GM19035 (cell line): ENCODE results near the gene OTOGL.

Experiments
- ATAC-seq: cut with Tn5 transposase; IDR thresholded peaks from one replicate; pipeline ENCODE4 v1.9.1; 2021; ENCODE audit not compliant: unreplicated experiment

The OTOGL gene

DNA sequence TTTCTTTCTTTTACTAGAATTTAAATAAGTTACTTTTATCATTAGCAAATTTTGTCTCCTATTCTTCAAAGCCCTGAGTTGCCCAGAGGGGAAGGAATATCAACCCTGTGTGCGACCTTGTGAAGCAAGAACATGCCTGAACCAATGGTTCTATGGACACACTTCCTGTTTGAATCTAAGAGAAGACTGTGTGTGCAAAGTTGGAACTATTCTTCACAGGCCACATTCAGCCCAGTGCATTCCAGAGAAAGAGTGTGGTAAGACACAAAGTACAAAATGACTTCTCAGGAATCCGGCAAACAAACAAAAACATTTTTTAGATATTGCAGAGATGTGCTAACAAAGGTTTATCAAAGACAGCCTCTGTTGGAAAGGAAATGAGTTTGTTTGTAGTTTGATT lies 253.9 kb downstream of the OTOGL start:
- ATAC-seq, result no peak

DNA sequence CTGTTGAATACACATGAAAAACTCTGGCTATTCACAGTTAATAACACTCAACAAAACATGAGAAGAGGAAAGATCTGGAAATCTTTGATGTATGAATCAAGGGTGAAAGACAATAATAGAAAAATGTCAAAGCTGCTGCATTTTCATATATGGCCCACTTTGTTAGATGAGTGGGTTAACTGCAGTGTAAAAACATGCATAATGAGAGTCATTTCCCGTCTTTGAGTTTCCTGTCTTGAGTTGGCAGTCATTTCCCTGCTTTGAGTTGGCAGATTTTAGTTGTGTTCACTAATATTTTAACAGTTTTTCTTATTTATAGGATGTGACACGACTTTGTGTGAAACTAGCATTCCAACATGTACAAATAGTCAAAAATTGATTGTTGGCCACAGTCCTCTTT lies 256.8 kb downstream of the OTOGL start:
- ATAC-seq, result no peak

DNA sequence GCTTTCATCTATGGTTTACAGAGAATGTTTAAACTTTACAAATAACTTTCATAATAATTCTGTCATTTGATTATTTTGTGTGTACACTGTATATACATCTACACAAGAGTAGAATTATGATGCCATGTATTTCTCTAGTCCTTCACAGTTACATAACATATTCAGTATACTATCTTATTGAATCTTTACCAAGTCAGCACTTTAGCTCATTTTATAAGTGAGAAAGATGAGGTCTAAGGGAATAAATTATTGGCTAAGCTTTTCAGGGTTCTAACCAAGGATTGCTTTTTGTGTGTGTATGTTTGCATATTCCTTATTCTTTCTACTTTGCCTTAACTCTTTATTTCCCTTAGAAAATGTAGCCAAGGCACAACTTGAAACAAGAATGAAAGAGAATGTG lies 260.4 kb downstream of the OTOGL start:
- no peak for ATAC-seq

DNA sequence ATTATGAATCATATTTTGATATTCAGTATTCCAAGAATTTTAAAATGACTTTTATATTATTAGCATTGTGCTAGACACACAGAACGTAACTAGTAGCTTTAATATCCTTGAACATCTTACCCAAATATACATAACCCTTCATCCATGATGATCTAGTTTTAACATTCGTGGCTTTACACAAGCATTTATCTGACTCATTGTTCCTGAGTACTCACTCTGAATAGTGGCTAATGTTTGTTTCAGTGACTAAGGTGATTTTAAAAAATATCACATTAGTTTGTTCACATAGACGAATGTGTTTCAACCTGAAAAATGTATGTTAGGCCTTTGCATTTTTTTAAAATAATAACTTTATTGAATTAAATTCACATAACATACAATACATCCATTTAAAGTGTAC lies 264.7 kb downstream of the OTOGL start:
- ATAC-seq, result no peak

DNA sequence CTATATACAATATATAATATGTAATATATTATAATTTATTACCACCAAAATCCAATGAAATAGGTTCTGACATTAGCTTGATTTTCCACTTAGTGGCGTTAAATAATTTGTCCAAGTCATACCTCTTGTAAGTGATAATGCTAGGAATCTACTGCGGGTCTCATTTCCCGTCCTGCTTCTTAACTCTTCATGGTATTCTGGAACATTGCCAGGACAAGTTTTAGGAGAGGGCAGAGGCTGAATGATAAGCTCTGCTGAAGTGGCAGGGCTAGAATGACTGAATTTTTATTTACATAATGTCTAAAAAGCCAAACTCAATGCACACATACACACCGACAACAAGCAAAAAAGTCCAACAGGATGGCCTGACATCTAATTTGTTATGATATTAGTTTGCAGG lies 274.3 kb downstream of the OTOGL start:
- ATAC-seq, result no peak

DNA sequence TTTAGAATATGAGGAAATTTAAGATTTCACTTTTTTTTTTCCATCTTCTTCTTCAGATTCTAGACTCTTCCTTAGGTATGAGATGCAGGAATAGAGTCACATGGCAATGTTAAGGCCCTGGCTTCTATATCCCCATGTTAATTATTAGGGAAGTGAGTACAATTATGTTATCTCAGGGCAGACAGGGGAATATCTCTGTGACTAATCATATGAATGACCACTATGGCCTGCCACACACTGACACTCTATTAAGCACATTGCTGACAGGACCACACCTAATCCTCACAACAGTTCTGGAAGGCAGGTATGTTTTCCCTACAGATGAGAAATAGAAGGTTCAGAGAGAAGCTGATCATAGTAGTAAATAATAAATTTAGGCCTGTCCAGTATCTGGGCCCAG lies 275.3 kb downstream of the OTOGL start:
- no peak for ATAC-seq

DNA sequence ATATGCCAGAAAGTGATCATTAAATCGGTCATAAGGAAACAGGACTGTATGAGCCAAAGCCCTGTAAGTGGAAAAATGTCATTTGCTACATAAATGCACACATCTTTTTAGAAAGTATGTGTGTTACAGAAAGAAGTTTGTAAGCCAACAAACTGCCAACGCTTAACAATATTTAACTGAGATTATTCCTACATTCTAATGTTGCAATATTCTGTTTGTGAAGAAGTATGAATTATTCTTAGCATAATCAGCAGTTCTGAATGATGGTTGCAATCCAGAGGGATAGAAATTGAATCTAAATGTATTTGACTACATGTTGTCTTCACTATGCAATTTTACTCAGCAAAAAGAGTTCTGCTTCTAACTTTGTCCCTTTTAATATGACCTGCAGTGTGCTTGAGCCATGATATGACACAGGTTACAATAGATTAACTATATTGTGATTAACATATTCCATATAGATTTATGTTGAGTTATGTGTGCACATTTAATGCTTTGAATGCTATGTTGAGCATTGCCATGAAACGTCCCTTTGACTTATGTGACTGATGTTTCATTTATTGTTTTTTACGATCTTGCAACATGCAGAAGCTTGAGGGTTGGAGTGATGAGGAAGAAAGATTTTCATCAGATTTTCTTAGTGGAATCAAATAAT lies 277.9 kb downstream of the OTOGL start:
- no peak for ATAC-seq

DNA sequence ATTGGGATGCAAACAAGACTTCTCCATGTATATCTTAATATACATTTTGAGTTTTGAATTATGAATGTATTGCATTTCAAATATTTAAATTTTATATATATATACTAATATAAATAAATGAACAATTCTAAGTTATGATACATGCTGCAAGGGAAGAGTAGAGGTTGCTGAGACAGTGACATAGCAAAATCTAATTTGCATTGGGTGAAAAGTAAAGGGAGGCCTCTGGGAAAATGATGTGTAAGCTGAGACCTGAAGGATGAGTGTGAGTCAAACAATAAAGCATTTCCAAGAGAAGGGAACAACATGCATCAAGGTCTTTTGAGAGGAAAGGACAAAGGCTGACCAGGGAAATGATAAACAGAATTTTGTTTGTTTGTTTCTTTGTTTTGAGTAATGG lies 281.8 kb downstream of the OTOGL start:
- ATAC-seq, result no peak

DNA sequence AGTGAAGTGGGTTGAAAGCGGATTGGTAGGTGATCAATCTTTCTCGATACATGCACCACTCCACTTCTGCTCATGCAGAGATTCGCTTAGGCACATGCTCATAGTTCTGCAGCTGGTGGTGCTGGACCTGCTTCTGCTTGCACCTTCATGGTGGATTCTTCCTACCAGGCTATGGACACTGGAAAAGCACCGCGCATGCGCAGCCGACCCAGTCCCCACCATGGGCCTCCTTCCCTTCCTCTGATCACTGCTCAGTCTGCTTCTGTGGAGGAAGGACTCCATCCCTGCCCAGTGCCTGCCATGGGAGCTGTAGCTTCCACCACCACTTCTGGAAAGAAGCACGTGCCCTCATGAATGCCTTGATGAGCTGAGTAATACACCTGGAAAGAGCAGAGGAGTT lies 282.9 kb downstream of the OTOGL start:
- ATAC-seq, result no peak

DNA sequence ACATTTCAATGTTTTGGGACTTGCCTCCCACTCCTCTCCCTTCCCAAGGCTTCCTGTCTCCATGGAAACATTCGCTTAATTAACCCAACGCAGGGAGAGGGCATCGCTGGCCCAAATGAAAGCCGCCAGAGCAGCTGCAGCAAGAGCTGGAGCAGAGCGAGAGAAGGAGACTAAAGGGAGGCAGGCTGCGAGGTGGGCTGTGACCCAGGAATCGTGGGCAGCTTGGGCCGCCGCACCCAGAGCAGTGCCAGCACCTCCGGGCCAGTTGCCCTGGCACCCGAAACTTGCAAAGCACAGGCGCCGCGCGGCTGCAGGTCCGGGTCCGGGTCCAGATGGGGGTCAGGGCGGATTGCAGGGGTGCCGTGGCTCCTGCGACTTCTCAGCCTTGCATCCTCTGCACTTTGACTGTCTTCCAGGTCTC lies 301.2 kb downstream of the OTOGL start:
- ATAC-seq, result no peak

DNA sequence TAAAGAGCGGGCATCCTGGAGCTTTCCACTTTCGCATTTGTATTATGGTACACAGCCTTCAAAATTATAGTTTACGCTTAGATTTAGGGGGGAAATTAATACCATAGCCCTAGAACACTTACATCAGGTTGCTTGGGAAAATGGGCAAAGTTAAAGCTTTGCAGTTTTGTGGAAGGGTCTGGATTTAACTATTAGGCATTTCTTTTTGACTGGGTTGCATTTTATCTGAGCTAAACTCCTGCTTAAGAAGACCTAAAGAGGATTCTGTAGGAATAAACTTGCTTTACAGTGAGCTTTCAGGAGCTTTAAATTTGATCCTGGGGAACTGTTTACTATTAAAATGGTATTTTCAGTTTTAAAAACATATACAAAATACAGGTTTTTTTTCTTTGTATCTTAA lies 301.9 kb downstream of the OTOGL start:
- no peak for ATAC-seq

DNA sequence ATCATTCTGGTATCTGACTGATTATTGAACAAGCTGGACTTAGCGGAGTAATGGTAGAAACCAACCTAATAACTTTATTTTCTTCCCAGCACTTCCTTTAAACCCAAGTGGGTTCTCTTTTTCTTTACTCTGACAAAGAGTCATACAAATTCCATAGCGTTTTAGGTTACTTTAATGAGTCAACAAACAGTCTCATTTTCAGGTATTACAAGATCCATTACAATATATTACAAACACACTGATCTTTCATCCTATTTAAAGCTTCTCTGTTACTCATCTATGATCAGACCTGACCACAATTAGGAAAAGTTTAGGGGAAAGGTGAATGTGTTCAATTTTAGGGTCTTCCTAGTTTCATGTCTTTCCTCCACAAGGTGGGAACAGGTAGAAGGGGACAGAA lies 305.3 kb downstream of the OTOGL start:
- no peak for ATAC-seq

DNA sequence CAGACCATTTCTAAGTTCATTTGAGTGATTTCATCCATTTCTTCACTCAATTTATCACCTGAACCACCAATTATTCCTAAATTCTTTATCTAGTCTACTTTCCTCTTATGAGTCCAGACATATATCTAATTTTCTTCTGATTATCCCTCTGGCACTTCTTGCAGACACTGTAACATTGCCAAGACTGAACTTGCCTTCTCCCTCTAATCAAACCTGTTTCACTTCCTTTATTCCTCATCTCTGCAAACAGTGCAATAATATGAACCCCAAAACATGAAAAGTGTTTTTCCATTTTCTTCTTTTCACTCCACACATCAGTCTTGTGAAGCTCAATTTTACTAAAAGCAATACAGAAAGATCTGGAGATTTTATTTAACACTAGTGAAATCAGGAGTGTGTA lies 306.9 kb downstream of the OTOGL start:
- ATAC-seq, result no peak

DNA sequence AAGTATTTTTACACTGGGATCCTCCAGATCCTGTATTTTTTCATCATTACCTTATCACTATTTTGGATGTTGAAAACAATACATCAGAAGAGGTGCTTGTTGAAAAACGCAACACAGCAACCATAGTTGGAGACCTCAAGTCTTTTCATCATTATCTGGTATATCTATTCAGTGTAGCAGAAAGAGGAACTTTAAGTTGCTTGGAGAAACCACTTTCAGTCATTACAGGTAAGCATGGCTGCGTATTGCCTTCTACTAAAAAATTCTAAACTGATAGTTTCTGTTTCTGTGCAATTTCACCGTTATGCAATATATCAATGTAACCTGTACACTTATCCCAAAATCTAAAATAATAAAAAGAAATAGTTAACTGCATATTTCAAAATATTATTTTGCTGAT lies 312.4 kb downstream of the OTOGL start:
- ATAC-seq, result peak; percentile 53

DNA sequence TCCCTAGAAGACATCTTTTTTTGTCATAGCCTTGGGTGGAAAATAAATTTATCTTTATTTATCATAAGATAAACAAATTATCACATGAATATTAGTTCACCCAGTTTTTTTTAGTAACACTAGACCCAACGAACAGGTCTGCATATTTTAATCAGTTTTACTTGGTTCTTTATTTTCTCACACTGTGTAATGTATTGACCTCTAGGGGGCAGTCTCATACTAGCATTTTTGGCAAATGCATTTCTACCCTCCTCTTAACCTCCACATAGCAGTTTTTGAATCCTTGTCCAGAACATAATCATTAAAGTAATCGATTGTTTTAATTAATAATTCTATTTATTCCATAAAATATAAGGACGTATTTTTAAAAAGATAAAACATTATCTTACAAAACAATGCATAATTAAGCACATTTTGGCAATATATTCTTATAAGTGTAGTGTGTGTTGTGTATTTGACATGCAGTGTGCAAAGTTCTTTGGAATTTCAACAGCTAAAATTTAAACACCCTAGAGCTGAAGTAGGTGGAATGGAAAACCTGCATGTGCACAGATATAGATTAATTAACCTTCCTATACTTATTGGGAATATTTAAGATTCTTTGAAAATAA lies 313.1 kb downstream of the OTOGL start:
- peak; percentile 77 for ATAC-seq

DNA sequence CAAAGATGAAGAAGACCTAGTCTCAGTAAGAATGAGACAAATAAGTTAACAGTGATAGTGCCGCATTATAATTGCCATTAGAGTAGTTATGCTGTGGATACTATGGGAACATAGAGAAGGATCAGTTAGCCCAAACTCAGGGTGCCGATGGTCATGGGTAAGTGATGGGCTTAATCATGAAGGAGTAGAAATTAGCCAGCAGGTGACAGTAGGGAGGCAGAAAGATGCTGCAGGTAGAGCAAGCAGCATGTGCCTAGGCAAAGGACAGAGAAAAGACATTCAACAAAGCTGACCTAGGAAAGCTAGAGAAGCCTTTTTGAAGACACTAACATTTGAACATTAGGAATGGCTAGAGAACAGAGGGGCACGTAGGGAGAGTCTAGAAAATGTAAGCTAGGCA lies 314.1 kb downstream of the OTOGL start:
- ATAC-seq, result no peak

DNA sequence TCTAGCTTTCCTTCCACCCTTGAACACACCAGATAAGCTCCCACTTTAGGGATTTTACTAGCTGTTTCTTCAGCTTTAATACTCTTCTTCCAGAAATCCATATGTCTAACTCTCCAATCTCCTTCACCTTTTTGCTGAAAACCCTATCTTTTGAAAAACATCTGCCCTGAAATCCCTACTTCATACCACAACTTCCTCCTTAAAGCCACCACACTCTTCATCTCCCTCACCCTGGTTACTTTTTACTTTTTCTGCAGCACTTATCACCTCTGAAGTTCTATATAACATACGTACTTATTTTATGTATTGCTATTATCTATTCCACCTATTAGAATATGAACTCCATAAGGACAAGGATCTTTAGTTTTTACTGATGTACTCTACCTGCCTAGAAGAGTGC lies 316.1 kb downstream of the OTOGL start:
- ATAC-seq, result no peak

DNA sequence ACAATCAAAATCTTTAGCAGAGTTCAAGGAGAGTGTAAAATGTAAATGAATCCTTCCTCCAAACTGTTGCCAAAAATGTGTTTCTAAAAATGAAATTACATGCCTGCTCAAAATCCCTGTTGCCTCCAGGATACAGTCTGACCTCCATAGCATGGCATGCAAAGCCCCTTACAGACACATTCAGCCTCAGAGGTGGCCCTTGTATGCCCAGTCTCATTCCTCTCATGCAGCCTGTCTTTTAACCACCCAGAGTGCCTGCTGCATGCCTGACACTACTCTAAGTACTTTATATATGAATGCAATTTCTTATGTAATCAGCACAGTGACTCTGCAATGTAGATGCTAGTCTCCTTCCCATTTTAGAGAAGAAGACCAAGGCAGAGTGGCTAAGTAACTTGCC lies 320.3 kb downstream of the OTOGL start:
- no peak for ATAC-seq

DNA sequence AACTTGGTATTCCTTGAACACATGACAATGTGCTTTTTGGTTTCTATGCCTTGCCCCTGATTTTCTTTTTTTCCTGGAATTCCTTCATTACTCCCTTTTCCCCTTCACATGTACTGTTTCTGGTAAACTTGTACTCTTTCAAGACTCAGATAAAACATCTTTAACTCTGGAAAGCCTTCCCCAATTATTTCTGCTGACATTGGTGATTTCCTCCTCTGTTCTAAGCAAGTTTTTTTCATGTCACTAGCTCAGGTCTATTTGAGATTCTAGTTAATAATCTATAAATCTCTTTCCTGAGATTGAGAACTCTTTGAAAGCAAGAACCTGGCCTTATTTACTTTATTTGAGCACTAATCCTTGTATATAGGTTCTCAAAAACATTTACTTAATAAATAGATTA lies 320.7 kb downstream of the OTOGL start:
- no peak for ATAC-seq

DNA sequence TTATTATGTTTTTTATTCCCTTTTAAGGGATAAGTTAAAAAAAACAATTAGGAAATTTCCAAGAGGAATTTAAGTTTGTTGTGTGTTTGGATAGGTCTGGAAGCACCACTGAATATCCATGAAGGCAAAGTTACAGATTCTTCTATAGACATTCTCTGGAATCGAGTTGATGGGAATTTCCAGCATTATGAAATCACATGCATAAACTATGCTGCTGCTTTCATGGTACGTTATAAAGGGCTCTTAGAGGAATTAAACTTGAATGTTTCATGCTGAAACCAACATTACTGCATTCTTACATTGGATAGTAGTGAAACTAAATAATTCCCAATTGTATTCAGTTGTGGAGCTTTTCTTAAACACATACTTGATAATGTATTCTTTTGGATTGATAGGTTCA lies 323.2 kb downstream of the OTOGL start:
- no peak for ATAC-seq
